RPMI7951 (cell line): ENCODE data around the gene KRTAP10-6. TPM values are rescaled to one million over a fixed set of nuclear protein-coding genes. Genes with fewer than 3 reads are reported as not detected.
"Not testable (repeated sequence)": the region's sequence is repeated elsewhere in the genome, so short reads cannot be mapped to it uniquely, and the experiment has no call there.

Source experiments
- DNase-seq: peaks from one replicate; pipeline ENCODE4 v3.0.0-alpha.2; 2012; ENCODE audit warnings: low read depth
- total RNA-seq: library from RNA; depleted of rRNA; stranded (reverse); fragments of >200 nt; shearing (Covaris generic); gene quantifications from 2 replicates; pipeline ENCODE4 v1.2.3, GENCODE V29; 2014

The KRTAP10-6 gene
- total RNA-seq, 1 experiment from 2014 or later, result not detected

GRCh38 chr21:44578371-44579055 is 13.8 kb downstream of the KRTAP10-6 start:
- DNase-seq, result no peak

GRCh38 chr21:44576025-44576420 is 16.3 kb downstream of the KRTAP10-6 start:
- no peak for DNase-seq

- no peak for DNase-seq
These were observed 16.8 kb downstream of the KRTAP10-6 start for GRCh38 chr21:44575307-44576024.

GRCh38 chr21:44574457-44575306 is 17.6 kb downstream of the KRTAP10-6 start:
- DNase-seq, result no peak

GRCh38 chr21:44573630-44574456 is 18.5 kb downstream of the KRTAP10-6 start, which contains the start of gene KRTAP10-4:
TSS of gene KRTAP10-4 (plus strand) at chr21:44573729. CDS start at chr21:44573759, 30 bp downstream.
- DNase-seq, result not testable (repeated sequence)

GRCh38 chr21:44572959-44573583 is 19.2 kb downstream of the KRTAP10-6 start:
- no peak for DNase-seq

GRCh38 chr21:44571844-44572782 is 20.2 kb downstream of the KRTAP10-6 start:
- DNase-seq, result no peak

GRCh38 chr21:44571296-44571695 is 21.0 kb downstream of the KRTAP10-6 start:
- no peak for DNase-seq

GRCh38 chr21:44569861-44570517 is 22.3 kb downstream of the KRTAP10-6 start:
- no peak for DNase-seq

GRCh38 chr21:44568667-44569556 is 23.4 kb downstream of the KRTAP10-6 start:
- peak; percentile 16 for DNase-seq

- DNase-seq, result no peak
These were observed 24.0 kb downstream of the KRTAP10-6 start for GRCh38 chr21:44568261-44568660.

GRCh38 chr21:44567481-44568171 is 24.7 kb downstream of the KRTAP10-6 start:
- no peak for DNase-seq

- no peak for DNase-seq
These were observed 25.9 kb downstream of the KRTAP10-6 start for GRCh38 chr21:44566403-44566802.

- DNase-seq, result no peak
These were observed 27.3 kb downstream of the KRTAP10-6 start for GRCh38 chr21:44564886-44565598.

- no peak for DNase-seq
These were observed 28.2 kb downstream of the KRTAP10-6 start for GRCh38 chr21:44564099-44564498.

GRCh38 chr21:44558695-44559094 is 33.6 kb downstream of the KRTAP10-6 start, which contains the start of gene KRTAP10-3:
TSS of gene KRTAP10-3 (minus strand) at chr21:44558795. CDS start at chr21:44558715, 80 bp downstream.
- DNase-seq, result no peak

GRCh38 chr21:44558329-44558675 is 34.0 kb downstream of the KRTAP10-6 start:
- not testable (repeated sequence) for DNase-seq
